NCI-H1694 (cell line): Measurements from ENCODE around the gene RBMS1.
"Not testable (repeated sequence)": the region's sequence is repeated elsewhere in the genome, so short reads cannot be mapped to it uniquely, and the experiment has no call there.

Experiments used
- DNase-seq: peaks from one replicate; lab custom pipeline; 2025; lab: John Stamatoyannopoulos, UW

Gene RBMS1

DNA sequence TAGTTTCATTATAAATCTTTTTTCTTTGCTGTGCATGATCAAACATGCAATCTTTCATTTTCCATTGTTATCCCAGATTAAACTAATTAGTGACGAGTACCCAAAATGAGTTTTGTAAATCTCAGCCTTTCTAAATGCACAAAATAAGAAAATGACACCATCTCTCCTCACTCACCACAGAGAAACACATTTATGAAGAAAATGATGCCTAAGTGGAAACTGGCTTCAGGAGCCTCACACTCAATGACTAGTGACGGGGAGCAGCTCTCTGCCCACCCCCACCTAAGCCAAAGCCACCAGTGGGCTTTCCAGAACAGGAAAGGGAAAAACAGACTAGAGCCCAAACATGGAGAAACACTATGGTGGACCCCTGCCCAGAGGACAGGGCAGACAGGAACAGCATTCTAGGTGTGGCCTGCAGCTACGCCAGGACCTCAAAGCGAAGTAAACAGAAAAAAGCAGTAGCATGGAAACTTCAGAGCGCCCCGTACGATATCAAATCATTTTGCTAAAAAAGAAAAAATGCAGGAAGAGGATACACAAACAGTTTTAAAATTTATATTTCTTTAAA, 113.5 kb downstream of the RBMS1 start:
- no peak for DNase-seq

DNA sequence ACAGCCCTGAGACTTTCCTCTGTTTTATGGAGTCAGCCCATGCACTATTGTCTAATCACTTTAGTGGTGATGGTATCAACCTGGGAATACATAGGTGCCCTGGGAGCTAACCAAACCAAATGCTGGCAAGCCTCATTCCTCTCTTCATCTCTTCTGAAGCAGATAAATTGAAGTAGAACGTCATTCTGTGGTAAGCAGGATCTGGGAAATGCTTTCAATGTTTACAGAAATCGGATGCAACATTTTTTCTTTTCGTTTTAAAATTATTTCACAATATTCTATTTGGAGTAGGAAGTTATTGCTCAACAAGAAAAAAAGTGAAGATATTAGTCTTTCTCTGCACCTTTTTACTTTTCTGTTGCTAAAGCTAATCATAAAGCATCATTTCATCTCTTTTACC, 114.2 kb downstream of the RBMS1 start:
- DNase-seq = no peak

GRCh38 chr2:160377204-160377995, 116.2 kb downstream of the RBMS1 start:
- DNase-seq = no peak

DNA sequence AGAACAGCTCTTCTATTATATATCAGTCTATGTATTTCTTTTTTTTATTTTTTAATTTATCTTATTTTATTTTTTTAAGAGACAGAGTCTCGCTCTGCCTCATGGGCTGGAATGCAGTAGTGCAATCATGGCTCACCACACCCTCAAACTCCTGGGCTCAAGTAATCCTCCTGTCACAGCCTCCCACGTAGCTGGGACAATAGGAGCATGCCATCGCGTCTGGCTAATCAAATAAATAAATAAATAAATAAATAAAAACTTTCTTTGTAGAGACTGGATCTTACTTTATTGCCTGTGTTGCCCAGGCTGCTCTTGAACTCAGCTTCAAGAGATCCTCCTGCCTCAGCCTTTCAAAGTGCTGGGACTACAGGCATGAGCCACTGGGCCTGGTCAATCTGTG, 117.0 kb downstream of the RBMS1 start:
- DNase-seq = no peak

- DNase-seq = no peak
Observed at GRCh38 chr2:160375802-160376469, 117.7 kb downstream of the RBMS1 start.

DNA sequence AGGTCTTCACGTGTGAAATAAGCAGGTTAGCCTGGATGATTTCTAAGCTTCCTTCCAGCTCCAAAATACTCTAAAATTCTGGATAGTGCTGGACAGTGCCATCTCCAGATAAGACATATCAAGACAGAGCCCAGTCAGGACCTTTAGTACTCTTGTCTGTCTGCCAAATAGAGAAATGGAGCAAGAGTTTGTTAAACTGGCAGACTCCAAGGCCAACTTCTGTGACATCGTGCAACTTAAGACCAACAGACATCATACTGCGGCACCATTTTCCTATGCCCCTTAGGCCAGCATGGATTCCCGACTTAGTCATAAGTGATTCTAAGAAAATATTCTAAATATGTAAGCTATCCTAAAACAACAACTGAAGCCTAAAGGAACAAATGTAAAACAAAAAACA, 118.6 kb downstream of the RBMS1 start:
- no peak for DNase-seq

- DNase-seq = no peak
Observed at GRCh38 chr2:160373666-160374065, 119.9 kb downstream of the RBMS1 start.

DNA sequence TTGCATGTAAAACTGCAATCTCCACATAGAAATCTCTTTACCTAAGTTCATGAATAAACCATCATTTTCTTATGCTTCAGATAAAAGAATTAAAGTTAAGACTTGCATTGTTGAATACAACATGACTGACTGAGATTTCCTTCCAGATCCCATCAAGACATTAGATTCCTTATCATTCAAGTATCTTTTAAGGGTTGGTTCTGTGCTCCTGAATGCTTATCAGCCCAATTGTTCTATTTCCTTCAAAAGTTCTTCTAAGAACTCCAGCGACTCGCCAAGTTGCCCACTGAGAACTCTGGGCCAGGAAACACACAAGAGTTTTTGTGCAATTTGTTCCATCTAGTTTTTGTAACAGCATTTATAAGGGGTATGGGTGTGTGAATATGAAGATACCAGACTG, 120.3 kb downstream of the RBMS1 start:
- no peak for DNase-seq

- DNase-seq = no peak
Observed at GRCh38 chr2:160372585-160372984, 121.0 kb downstream of the RBMS1 start.

GRCh38 chr2:160372010-160372356, 121.6 kb downstream of the RBMS1 start:
- DNase-seq = no peak

DNA sequence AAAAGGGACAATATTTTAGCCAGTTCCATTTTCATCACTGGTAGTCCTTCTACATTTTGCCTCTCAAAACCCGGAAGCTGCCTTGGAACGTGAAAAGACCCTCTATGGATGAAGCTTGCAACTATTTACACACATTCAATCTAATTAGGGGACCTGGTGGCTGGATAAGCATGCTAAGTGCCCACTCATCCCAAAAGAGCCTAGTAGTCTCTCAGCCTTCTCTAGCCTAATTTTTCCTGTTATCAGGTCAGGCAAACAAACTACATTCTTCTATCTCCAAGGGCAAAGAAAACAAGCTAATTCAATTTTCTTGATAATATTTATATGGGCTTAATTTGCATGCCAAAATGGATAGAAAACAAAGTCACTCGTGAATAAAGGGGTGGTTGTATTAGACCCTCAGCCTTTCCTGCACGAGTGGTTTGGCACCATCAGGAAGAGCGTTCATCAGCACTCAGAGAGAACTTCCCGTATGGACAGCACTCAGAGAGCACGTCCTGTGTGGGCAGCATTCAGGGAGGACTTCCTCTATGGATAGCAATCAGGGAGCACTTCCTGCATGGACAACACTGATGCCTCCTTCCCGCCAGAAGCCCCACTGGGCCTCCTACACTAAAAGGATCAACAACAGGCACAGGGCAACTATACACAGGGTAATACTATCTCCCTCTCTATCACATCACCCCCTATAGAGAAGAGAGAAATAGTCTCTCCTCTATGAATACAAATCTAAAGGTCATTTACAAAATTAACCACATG, 122.2 kb downstream of the RBMS1 start:
- no peak for DNase-seq

DNA sequence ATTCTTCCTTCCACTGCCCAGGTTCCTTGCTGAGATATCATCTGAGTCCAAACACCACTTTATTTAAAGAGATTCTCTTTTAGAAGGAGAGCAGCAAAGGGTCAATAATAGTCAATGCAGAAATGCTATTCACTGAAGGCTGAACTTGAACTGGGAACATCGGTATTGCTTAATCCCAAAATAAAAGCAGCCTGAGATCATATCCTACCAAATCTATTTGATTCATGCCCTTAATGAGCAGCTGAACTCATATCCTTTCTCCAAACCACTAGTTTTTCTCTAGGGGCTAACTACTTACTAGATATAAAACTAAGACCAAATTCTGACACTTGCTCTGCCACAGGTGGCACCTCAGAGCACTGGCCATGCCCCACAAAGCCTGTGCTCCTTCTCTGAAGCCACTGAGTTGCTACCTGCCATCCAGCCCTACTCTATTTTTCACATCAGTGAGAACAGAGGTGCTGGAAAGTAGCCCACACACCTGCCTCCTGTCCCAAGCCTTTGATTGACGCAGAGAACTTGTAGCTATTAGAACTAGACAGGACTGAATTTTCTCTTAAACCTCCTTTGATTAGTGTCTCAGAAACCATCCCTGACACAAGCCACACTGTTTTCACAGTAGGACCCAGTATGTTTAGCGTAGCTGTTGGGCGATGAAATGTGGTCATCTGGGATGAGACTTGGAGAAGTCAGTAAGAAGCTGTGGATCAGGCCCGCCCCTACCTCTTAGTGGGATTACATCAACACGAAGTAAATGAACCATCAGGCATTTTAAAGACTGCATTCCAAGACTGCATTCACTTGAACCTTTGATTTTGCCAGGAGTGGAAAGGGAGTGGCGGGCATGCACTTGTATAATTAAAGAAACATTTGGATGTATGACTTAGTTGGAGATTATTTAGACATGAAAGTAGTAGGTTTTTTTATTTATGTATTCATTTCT, 124.3 kb downstream of the RBMS1 start:
- no peak for DNase-seq

DNA sequence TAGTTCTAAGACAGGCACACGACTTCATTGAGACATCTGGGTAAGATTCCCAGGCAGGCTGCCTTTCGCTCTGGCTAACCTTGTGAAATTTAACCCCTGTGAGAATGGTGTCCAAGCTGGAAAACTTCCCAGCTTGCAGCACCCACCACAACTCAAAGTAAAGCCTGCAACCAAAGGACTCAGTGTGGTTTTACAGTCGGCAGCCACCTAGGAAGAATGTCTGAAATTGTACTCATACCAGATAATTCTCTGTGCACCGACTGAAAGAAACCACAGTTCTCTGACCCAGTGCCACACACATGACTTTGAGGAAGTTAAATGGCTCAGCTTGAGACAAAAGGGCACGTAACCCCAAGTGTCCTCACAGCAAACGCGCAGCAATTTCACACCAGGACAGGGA, 125.7 kb downstream of the RBMS1 start:
- DNase-seq = no peak

DNA sequence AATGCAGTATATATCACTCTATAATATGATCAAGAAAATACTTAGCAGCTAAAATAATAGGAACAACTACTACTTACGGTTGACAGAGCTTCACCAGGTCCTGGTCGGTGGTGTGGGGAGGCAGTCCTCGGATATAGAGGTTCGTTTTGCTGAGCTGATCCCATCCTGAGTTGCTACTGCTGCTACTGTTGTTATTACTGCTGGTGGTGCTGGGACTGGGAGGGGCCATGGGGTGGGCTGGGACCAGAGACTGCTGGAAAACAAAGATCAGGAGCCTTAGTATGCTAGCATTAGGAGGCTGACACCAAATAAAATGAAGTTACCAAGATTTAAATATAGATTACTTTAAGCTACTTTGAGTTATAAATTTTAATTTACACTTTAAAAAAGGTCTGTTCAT, 126.5 kb downstream of the RBMS1 start:
- DNase-seq = not testable (repeated sequence)

GRCh38 chr2:160366474-160366873, 127.1 kb downstream of the RBMS1 start:
- DNase-seq = no peak

GRCh38 chr2:160365716-160366367, 127.8 kb downstream of the RBMS1 start:
- no peak for DNase-seq

DNA sequence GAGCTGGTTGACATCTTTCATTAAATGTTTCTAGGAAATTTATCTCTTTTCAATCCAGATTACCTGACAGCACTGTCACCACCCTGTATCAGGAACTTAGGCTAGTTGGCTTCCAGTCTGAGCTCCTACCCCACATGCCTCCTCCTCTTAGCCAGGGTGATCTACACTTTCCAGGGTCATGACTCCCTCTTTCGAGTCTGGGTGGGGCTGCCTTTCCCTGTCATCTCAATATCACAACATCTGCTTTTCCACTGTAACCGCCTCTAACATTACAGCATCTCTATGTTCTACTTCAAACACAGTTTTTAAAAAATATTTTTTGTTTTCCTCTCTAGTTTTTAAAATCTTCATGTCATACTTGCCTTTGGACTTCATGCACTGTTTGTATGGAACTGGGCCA, 129.2 kb downstream of the RBMS1 start:
- DNase-seq = no peak

GRCh38 chr2:160363961-160364360, 129.6 kb downstream of the RBMS1 start:
- no peak for DNase-seq

- DNase-seq = no peak
Observed at GRCh38 chr2:160363055-160363454, 130.6 kb downstream of the RBMS1 start.

- DNase-seq = no peak
Observed at GRCh38 chr2:160362541-160362940, 131.1 kb downstream of the RBMS1 start.

DNA sequence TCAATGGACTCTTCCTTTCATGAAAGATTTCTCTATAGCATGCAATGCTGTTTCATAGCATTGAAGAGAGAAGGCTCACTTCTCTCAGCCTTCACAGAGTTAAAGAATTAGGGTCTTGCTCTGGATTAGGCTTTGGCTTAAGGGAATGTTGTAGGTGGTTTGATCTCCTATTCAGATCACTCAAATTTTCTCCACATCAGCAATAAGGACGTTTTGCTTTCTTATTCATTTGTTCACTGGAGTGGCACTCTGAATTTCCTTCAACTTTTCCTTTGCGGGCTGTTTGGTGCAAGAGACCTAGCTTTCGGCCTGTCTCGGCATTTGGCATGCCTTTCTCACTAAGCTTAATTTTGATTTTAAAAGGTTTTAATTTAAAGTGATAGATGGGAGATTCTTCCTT, 131.6 kb downstream of the RBMS1 start:
- no peak for DNase-seq
